Measurements from ENCODE around the gene TNNI2.
"Not testable (repeated sequence)": the region's sequence is repeated elsewhere in the genome, so short reads cannot be mapped to it uniquely, and the experiment has no call there.

Gene TNNI2

GRCh38 chr11:1875093-1875850 is 36.5 kb downstream of the TNNI2 start:
- DNase-seq (ENCODE audit: low spot score), result no peak

GRCh38 chr11:1875851-1876301 is 37.1 kb downstream of the TNNI2 start:
- not testable (repeated sequence) for DNase-seq (ENCODE audit: low spot score)

- peak; percentile 65 for DNase-seq (ENCODE audit: low spot score)
Observed at GRCh38 chr11:1876361-1877063, 37.7 kb downstream of the TNNI2 start.

DNA sequence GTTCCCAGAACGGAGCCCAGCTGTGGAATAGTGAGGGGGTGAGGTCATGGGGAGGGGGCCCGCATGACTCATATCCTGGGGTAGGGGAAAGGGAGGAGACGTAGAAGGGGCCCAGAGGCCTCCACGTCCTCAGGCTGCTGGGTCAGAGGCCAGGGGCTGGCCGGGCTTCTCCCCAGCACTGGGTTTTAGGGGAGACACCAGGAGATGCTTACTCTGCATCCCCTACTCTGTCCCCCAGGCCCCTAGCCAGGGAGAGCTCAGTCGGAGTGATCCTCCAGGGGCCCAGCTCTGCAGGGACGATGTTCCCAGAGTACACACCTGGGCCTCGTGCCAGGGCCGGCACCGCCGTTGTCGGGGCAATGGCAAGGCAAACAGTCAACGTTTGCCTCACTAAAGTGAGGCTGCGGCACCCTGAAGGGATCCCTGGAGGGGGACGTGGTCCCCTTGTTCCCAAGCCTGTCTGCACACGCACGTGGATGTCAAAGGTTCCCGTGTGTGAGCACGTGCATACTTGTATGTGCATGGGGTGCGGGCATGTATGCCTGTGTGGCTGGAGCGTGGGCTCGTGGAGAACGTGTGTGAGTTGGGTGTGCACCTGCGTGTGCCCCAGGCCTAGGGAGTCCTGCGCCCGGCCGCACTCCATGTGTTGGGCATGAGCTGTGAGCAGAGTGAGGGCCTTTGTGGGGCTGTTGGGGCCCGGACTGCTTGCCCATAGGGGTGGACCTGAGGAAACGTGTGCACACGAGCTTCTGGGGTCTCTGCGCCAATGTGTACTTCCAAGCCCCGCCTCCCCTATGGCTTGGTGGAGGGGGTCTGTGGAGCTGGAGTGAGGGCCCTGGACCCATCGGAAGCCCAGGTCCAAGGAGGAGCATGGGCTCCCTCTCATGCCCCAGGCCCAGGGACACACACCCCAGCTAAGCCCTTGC is 38.7 kb downstream of the TNNI2 start:
- DNase-seq (ENCODE audit: low spot score), result peak; percentile 7

DNA sequence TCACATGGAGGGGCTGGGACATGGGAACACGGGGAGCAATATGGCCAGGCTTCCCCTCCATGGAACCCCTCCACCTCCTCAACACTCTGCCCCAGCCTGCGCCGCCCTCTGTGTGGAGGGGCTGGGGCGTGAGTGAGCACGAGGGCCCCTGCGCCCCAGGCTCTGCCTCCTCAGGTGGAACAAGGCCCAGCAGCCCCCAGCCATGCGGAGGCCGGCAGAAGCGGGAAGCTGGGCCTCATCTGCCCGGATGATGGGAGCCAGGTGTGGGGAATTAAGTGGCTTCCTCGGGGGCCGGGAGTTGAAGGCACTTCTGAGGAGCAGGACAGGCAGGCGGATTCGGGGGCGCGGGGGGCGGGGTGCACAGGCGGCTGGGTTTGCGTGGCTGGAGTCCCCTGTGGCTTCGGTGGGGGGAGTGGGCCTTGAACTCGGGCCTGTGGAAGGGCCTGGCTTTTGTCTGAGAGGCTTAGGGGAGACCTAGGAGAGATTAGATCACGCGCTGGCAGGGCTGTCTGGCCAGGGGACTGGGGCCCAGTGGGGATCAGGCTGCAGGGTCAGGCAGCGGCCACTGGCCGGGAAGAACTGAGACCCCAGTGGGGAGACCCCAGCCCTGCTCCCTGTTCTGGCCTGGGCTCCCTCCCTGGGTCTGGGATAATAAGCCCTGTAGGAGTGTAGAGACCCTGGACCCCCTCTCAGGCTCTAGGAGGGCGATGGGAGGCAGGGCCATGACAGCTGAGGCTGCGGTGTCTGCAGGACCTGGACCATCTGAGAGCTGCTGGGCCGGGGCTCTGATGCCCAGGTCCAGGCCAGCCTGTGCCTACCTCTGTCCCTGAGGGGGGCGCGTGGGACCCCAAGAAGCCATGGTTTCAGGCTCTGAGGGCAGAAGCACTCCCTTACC is 39.6 kb downstream of the TNNI2 start:
- peak; percentile 11 for DNase-seq (ENCODE audit: low spot score)

DNA sequence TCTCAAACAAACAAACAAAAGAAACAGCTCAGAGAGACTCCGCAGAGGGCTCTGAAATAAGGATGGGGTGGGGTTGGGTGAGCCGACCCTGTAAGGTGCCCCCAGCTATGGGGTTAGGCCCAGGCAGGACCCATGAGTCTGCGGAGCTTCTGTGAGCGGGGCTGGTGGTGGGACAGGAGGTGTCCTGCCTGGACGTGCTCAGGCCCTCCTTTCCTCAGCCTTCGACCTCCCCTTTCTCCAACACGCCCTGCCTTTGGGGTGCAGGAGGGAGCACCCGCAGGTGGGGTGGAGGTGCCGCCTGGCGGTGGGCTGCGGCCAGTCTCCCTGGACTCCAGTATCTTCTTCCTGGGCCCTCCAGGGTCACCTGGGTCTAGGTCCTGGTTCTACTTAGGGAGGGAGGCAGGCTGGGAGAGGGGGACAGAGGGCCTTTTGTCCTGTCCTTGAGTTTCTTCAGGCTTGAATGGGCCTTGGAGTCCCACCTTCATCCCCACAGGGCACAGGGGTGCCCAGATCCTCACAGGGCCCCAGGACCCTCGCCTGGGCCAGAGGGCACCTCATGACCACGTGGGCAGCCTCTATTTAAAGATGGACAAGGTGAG is 40.7 kb downstream of the TNNI2 start:
- peak; percentile 5 for DNase-seq (ENCODE audit: low spot score)

DNA sequence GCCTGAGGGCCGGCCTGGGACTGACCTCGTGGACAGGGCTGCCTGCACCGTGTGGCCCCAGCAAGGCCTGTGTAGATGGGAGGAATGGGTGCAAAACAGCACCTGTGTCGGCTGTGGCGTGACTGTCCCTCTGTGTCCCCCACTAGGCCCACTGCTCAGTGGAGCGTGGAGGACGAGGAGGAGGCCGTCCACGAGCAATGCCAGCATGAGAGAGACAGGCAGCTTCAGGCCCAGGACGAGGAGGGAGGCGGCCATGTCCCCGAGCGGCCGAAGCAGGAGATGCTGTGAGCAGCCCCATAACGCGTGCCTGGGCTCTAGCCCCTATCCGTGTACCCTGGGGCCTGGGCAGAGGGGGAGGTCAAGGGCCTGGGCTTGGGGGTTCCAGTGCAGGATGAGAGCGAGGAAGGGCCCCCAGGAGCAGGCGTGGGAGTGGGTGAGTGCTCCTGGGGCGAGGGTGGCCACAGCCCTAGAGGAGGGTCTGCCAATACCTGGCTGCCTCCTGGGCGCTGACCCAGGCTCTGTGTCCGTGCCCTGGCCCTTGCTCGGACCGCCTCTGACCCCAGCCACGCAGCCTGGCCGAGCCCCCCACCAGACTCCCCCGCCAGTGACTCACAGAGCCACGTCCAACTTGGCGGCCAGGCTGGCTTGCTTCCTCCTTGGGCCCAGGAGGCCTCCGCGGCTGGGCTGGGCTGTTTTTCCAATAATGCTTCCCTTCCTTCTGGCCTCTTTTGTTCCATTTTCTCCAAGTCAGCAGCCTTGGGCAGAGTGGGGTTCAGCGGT is 41.4 kb downstream of the TNNI2 start:
- DNase-seq (ENCODE audit: low spot score), result peak; percentile 61

DNA sequence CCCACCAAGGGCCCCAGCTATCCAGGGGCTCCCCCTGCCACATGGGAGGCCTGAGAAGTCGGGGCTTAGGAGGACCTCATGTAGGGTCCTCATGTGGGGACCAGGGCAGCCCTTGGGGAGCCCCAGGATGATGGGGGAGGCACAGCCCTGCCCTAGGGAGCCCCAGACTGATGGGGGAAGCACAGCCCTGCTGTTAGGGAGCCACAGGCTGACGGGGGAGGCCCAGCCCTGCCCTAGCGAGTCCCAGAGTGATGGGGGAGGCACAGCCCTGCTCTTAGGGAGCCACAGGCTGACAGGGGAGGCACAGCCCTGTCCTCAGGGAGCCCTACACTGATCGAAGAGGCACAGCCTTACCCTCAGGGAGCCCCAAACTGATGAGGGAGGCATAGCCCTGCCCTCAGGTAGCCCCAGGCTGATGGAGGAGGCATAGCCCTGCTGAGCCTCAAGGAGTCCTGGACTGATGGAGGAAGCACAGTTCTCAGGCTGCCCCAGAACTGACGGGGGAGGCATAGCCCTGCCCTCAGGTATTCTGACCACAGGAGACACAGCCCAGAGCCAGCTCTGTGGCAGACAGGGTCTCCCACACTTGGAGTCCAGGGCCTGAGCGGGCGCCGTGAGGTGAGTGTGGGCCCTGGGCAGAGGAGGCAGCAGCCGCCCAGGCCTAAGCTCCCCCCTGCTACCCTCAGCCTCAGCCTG is 42.1 kb downstream of the TNNI2 start:
- peak; percentile 11 for DNase-seq (ENCODE audit: low spot score)

- peak; percentile 11 for DNase-seq (ENCODE audit: low spot score)
Observed at GRCh38 chr11:1881442-1882264, 42.9 kb downstream of the TNNI2 start.

DNA sequence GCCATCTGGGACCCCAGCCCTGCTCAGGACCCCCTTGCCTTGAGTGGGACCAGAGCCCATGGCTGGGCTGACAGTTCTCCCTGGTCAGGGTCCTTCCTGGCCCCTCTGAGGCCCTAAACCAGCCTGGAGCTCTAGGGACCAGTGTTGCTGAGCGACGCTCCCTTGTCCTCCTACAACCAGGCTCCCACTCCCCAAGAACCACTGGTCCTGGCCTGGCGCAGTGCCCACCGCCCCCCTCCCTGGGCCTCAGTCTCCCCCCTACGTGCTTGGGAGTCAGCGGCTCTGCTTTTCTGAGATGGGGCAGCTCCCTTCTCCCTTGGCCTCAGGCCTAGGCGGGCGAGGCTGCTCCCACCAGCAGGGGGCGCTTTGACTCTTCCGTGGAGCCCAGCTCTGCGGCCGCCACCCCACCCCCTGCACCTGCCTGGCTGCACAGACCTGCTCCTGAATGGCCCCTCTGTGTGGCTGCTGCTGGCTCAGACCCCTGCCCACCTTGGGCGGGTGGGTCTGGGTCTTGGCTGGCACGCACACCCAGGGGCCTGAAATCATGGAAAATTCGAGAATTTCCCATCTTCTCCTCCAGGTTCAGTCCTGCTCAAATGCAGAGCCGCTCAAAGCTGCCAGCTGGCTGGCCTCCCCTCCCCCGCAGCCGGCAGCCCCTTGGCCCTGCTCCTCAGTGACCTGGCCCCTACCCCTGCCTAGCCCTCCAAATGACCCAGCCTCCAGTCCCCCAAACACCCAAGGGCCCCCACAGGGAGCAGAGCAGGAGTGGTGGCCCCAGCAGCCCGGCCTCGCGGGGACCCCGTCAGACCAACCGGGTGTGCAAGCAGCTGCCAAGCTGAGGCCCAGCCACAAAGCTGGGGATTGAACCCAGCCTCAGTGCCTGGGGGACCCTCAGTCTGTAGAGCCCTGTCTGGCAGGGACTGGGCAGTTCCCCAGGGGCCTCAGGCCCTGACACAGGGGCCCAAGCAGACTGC is 43.8 kb downstream of the TNNI2 start:
- DNase-seq (ENCODE audit: low spot score), result peak; percentile 92

DNA sequence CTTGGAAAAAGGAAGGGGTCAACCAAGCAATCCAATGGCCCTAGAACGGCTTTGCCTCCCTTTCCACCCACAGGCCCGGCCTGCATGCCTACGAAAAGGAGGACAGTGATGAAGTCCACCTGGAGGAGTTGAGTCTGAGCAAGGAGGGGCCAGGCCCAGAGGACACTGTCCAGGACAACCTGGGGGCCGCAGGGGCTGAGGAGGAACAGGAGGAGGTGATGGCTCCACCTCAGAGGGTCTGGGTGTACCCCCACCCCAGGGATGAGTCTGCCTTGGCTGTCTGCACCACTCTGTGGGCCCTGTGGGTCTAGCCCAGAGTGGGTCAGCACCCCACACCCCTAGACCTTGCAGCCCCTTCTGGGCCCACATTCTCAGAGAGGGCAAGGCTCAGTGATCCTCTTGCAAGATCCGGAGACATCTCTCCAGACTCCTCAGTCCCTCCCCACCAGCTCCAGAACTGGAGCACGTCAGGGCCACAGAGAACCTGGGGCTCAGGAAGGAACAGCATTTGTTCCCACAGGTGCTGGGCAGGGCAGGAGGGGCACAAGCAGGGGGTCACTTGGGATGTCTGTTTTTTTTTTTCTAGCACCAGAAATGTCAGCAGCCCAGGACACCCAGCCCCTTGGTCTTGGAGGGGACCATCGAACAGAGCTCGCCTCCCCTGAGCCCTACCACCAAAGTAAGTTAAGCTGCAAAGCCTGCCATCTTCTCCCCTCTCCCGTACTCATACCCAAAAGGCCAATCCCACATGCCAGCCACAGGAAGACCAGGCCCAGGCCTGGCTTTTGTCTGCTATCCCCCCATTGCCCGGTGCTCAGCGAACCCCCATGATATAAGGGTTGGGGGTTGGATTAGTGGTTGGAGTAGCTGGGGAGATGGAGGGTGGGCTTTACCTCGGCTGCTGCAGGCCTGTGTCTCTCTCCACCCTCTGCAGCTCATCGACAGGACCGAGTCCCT is 44.8 kb downstream of the TNNI2 start:
- peak; percentile 6 for DNase-seq (ENCODE audit: low spot score)

DNA sequence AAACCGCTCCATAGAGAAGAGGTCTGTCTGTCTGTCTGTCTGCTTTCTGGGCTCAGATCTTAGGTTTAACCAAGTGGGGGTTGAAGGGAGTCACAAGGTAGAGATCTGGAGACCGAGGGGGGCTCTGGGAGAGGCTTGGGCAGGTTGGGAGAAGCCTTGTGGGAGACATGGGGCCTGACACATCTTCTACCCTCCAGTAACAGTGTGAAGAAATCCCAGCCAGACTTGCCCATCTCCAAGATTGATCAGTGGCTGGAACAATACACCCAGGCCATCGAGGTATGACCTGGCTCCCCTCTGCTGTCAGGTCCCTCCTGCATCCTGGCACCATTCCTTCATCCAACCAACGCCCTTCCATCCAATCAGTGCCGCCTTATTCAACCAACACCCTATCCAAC is 45.5 kb downstream of the TNNI2 start:
- peak; percentile 8 for DNase-seq (ENCODE audit: low spot score)

GRCh38 chr11:1886551-1886950 is 47.8 kb downstream of the TNNI2 start:
- not testable (repeated sequence) for DNase-seq (ENCODE audit: low spot score)

- no peak for DNase-seq (ENCODE audit: low spot score)
Observed at GRCh38 chr11:1887451-1888346, 48.9 kb downstream of the TNNI2 start.

- peak; percentile 6 for DNase-seq (ENCODE audit: low spot score)
Observed at GRCh38 chr11:1888347-1888753, 49.6 kb downstream of the TNNI2 start.

All from AG20443 (cell line).